ENCODE results near the gene ALG2. TPM values are rescaled to one million over a fixed set of nuclear protein-coding genes. Genes with fewer than 3 reads are reported as not detected.

The ALG2 gene
- total RNA-seq, 1 donor from 2014 or later, result 25.0 TPM

DNA sequence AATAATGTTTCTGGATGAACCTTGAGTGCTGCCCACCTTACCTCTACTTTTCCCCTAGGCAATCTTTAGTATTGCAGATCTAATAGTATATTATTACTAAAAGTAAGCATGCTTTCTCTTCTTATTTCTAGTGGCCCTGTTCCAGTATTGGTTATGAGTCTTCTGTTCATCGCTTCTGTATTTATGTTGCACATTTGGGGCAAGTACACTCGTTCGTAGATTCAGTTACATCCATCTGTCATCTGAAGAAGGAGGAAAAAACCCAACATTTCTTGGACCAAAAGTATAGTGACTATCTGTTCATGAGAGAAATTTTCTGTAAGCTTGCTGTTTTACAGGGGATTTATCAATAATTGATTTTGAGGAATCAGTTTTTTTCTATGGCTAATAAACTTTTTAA is 8.5 kb upstream of the ALG2 start:
- Histone ChIP-seq H3K27me3 (no peaks in the 10 kb centered on the region), H3K4me1 (no peaks in the 10 kb centered on the region), H3K9ac (no peak overlapping the region), H3F3A (ENCODE audit: low read depth) (no peaks in the 10 kb centered on the region), H3K79me2 (ENCODE audit: low read depth) (peaks cover 6% of the 10 kb centered on the region), H3K9me3 (ENCODE audit: low read depth) (no peaks in the 10 kb centered on the region), H3K27ac (no peak overlapping the region), H2AFZ (replicated peaks) (no peak overlapping the region), H3K4me2 (no peak overlapping the region), H4K20me1 (ENCODE audit: low read depth) (no peaks in the 10 kb centered on the region), H3K4me3 (no peak overlapping the region), H3K36me3 (no peaks in the 10 kb centered on the region)
- Mint-ChIP-seq H3K4me1 (no peaks in the 10 kb centered on the region), H3K9me3 (no peaks in the 10 kb centered on the region), H3K36me3 (peaks cover 13% of the 10 kb centered on the region), H3K4me3 (no peak overlapping the region), H3K27ac (no peak overlapping the region), H3K27me3 (ENCODE audit: insufficient read depth, low read depth) (no peaks in the 10 kb centered on the region)
- DNase-seq (ENCODE audit: low spot score), result no peak
- TF ChIP-seq EZH2 (IDR thresholded peaks at IDR 0.05) (no peak), EZH2phosphoT487 (IDR thresholded peaks at IDR 0.05) (no peak)
- TF ChIP-seq, protein P1, sequence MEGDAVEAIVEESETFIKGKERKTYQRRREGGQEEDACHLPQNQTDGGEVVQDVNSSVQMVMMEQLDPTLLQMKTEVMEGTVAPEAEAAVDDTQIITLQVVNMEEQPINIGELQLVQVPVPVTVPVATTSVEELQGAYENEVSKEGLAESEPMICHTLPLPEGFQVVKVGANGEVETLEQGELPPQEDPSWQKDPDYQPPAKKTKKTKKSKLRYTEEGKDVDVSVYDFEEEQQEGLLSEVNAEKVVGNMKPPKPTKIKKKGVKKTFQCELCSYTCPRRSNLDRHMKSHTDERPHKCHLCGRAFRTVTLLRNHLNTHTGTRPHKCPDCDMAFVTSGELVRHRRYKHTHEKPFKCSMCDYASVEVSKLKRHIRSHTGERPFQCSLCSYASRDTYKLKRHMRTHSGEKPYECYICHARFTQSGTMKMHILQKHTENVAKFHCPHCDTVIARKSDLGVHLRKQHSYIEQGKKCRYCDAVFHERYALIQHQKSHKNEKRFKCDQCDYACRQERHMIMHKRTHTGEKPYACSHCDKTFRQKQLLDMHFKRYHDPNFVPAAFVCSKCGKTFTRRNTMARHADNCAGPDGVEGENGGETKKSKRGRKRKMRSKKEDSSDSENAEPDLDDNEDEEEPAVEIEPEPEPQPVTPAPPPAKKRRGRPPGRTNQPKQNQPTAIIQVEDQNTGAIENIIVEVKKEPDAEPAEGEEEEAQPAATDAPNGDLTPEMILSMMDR (IDR thresholded peaks at IDR 0.05), result no peak

DNA sequence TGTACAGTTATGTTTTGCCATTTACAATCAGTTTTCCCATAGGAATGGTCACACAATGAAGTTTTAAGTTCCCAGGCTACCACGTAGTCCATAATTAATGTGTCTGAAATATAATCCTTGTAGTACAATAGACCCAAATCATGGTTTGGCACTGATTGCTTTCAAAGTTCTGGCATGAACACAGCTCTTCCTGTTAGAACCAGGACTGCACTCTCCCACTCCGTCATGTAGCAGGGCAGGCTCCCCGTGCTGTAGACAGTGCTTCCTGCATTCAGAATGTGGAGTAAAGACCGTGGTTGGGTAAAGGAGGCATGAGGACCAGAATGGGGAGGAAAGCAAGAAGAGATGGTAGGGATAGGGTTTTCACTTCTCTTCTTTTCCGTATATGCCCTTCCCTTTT is 4.3 kb upstream of the ALG2 start:
- peaks cover 14% of the 10 kb centered on the region for H4K20me1 ChIP-seq (ENCODE audit: low read depth)
- H3K4me2 ChIP-seq, result no peak overlapping the region
- H3K27me3 ChIP-seq, result no peaks in the 10 kb centered on the region
- H3K9me3 Mint-ChIP-seq, result no peaks in the 10 kb centered on the region
- H3K4me3 ChIP-seq, result no peak overlapping the region
- no peaks in the 10 kb centered on the region for H3F3A ChIP-seq (ENCODE audit: low read depth)
- H3K4me3 Mint-ChIP-seq, result no peak overlapping the region
- peaks cover 13% of the 10 kb centered on the region for H3K4me1 Mint-ChIP-seq
- H3K27ac Mint-ChIP-seq, result no peak overlapping the region
- H3K27ac ChIP-seq, result no peak overlapping the region
- no peaks in the 10 kb centered on the region for H3K27me3 Mint-ChIP-seq (ENCODE audit: insufficient read depth, low read depth)
- peaks cover 6% of the 10 kb centered on the region for H3K4me1 ChIP-seq
- peaks cover 44% of the 10 kb centered on the region for H3K79me2 ChIP-seq (ENCODE audit: low read depth)
- peaks cover 13% of the 10 kb centered on the region for H3K36me3 Mint-ChIP-seq
- TF ChIP-seq EZH2phosphoT487 (IDR thresholded peaks at IDR 0.05) (no peak), EZH2 (IDR thresholded peaks at IDR 0.05) (no peak)
- TF ChIP-seq, protein P1 (IDR thresholded peaks at IDR 0.05), result no peak
- H3K36me3 ChIP-seq, result no peaks in the 10 kb centered on the region
- no peaks in the 10 kb centered on the region for H3K9me3 ChIP-seq (ENCODE audit: low read depth)
- no peak overlapping the region for H2AFZ ChIP-seq (replicated peaks)
- H3K9ac ChIP-seq, result no peak overlapping the region
- no peak for DNase-seq (ENCODE audit: low spot score)

DNA sequence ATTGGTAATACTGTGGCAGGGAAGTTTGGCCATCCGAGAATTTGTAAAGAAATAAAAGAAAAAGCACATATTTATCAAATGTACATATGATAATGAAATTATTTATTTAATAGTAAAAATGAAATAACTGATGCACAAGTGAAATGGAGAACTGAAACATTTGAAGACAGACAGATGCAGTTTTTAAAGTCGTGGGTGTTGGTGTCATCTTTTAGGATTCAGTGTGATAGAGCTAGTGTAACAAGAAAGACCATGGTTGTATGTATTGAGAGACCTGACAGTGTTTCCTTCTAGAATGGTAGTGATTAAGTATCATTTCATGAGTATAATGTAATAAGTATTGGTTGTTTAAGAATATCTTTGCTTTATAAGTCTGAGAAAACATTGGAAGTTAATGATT is 2.7 kb upstream of the ALG2 start:
- TF ChIP-seq EZH2phosphoT487 (IDR thresholded peaks at IDR 0.05), result no peak
- TF ChIP-seq, protein P1 (IDR thresholded peaks at IDR 0.05), result no peak
- Mint-ChIP-seq H3K4me1 (peaks cover 27% of the 10 kb centered on the region), H3K27ac (no peak overlapping the region), H3K36me3 (peaks cover 14% of the 10 kb centered on the region), H3K9me3 (no peaks in the 10 kb centered on the region), H3K27me3 (ENCODE audit: insufficient read depth, low read depth) (no peaks in the 10 kb centered on the region), H3K4me3 (peak overlapping the region; percentile 26)
- peaks cover 17% of the 10 kb centered on the region for H3K4me1 ChIP-seq
- no peak overlapping the region for H3K4me2 ChIP-seq
- H3K9ac ChIP-seq, result no peak overlapping the region
- no peak overlapping the region for H3K4me3 ChIP-seq
- no peak overlapping the region for H3K27ac ChIP-seq
- no peaks in the 10 kb centered on the region for H3F3A ChIP-seq (ENCODE audit: low read depth)
- H3K79me2 ChIP-seq (ENCODE audit: low read depth), result peaks cover 60% of the 10 kb centered on the region
- no peak overlapping the region for H2AFZ ChIP-seq (replicated peaks)
- no peaks in the 10 kb centered on the region for H3K27me3 ChIP-seq
- no peak for DNase-seq (ENCODE audit: low spot score)
- peaks cover 30% of the 10 kb centered on the region for H4K20me1 ChIP-seq (ENCODE audit: low read depth)
- H3K36me3 ChIP-seq, result no peaks in the 10 kb centered on the region
- H3K9me3 ChIP-seq (ENCODE audit: low read depth), result no peaks in the 10 kb centered on the region
